Gastroesophageal sphincter (tissue), 4 donors: ENCODE measurements around the gene SMPD3. TPM values are rescaled to one million over a fixed set of nuclear protein-coding genes. Genes with fewer than 3 reads are reported as not detected.

Experiments
- ATAC-seq: fragments of 150-250 bp; one replicate; pipeline ENCODE4 v1.9.1; 2016; ENCODE audit warnings: mild to moderate bottlenecking, moderate library complexity
- H3K27ac ChIP-seq, 4 donors: fragments of 200-600 bp; sonication (generic) in 3 of 4; 1 replicate in 3 of 4; 2 replicates in 1 of 4; pipeline ENCODE4 v1.5.1; 2016 to 2019
- H3K27me3 ChIP-seq: fragments of 200-600 bp; sonication (generic); one replicate; pipeline ENCODE4 v1.5.1; 2019
- H3K36me3 ChIP-seq, 2 donors: fragments of 200-600 bp; sonication (generic); one replicate each; pipeline ENCODE4 v1.5.1; 2019; ENCODE audit warnings: control low read depth in 1 of 2
- H3K4me1 ChIP-seq, 3 donors: fragments of 200-600 bp; sonication (generic); 1 replicate in 2 of 3; 2 replicates in 1 of 3; pipeline ENCODE4 v1.5.1; 2016 to 2019; ENCODE audit warnings: control low read depth in 2 of 3
- H3K4me3 ChIP-seq, 2 donors: fragments of 200-600 bp; sonication (generic); one replicate each; pipeline ENCODE4 v1.5.1; 2019; ENCODE audit warnings: mild to moderate bottlenecking in 1 of 2, moderate library complexity in 1 of 2
- H3K9me3 ChIP-seq, 3 donors: fragments of 200-600 bp; sonication (generic); one replicate each; pipeline ENCODE4 v1.5.1; 2017 to 2019; ENCODE audit warnings: control low read depth in 2 of 3
- CTCF ChIP-seq, 4 experiments: fragments of 200-600 bp in 2 of 4; fragments of 450-650 bp in 2 of 4; sonication (generic) in 1 of 4; IDR thresholded peaks; one replicate each; pipeline ENCODE4 v1.5.1; 2017 to 2019; ENCODE audit warnings: antibody characterized with exemption in 4 of 4, mild to moderate bottlenecking in 2 of 4, moderate library complexity in 2 of 4
- EP300 ChIP-seq: sonication (generic); formaldehyde crosslinking; IDR thresholded peaks from one replicate; pipeline ENCODE4 v1.6.1; 2017; ENCODE audit warnings: antibody characterized with exemption, mild to moderate bottlenecking
- POLR2A ChIP-seq, 2 donors: fragments of 450-650 bp; IDR thresholded peaks; one replicate each; pipeline ENCODE4 v1.6.1; 2017; ENCODE audit warnings: antibody characterized with exemption in 2 of 2, mild to moderate bottlenecking in 2 of 2, moderate library complexity in 1 of 2
- POLR2AphosphoS5 ChIP-seq: sonication (generic); formaldehyde crosslinking; IDR thresholded peaks from one replicate; pipeline ENCODE4 v1.6.1; 2017; ENCODE audit warnings: antibody characterized with exemption
- WGBS, 2 donors: methylation state at CpG; one replicate each; pipeline ENCODE4 v1.1.5; 2018; ENCODE audit warnings: low coverage in 1 of 2; 5-methylcytosine and 5-hydroxymethylcytosine counted together
- total RNA-seq, 4 donors: library from RNA; depleted of rRNA; stranded (reverse); fragments of >200 nt; gene quantifications; one replicate each; pipeline ENCODE4 v1.1.0, GENCODE V29; 2016

SMPD3 gene
- total RNA-seq, 4 donors from 2014 or later = 0.08 to 0.94 (median 0.77) TPM; not detected in 1

GRCh38 chr16:68420366-68420942, 27.9 kb downstream of the SMPD3 start:
- 86 to 100% methylated on average over 1 to 4 of the region's 4 CpGs for WGBS, 2 donors
- no peak overlapping the region for H3K27ac ChIP-seq
- no peak for ATAC-seq
- no peak overlapping the region for H3K4me3 ChIP-seq
- H3K27me3 ChIP-seq = no peaks in the 10 kb centered on the region
- no peaks in the 10 kb centered on the region for H3K36me3 ChIP-seq
- H3K9me3 ChIP-seq = no peaks in the 10 kb centered on the region
- no peak for TF ChIP-seq CTCF (IDR thresholded peaks at IDR 0.05)
- TF ChIP-seq POLR2A (IDR thresholded peaks at IDR 0.05) = no peak
- TF ChIP-seq EP300 = no peak
- no peak for TF ChIP-seq POLR2AphosphoS5
- no peaks in the 10 kb centered on the region for H3K4me1 ChIP-seq

GRCh38 chr16:68417711-68418301, 30.5 kb downstream of the SMPD3 start:
- Histone ChIP-seq H3K27ac (no peak overlapping the region), H3K4me1 (no peaks in the 10 kb centered on the region), H3K4me3 (no peak overlapping the region), H3K9me3 (no peaks in the 10 kb centered on the region), H3K36me3 (no peaks in the 10 kb centered on the region), H3K27me3 (no peaks in the 10 kb centered on the region)
- TF ChIP-seq EP300 = no peak
- TF ChIP-seq CTCF (IDR thresholded peaks at IDR 0.05) = no peak
- no peak for TF ChIP-seq POLR2AphosphoS5
- no peak for TF ChIP-seq POLR2A (IDR thresholded peaks at IDR 0.05)
- ATAC-seq = no peak
- WGBS, 2 donors = 46 to 49% methylated on average over 9 to 11 of the region's 11 CpGs

- no peak for ATAC-seq
- no peak overlapping the region for H3K4me3 ChIP-seq
- H3K27ac ChIP-seq = no peak overlapping the region
- TF ChIP-seq EP300 = no peak
- no peak for TF ChIP-seq CTCF (IDR thresholded peaks at IDR 0.05)
- no peak for TF ChIP-seq POLR2A (IDR thresholded peaks at IDR 0.05)
- H3K36me3 ChIP-seq = no peaks in the 10 kb centered on the region
- no peaks in the 10 kb centered on the region for H3K4me1 ChIP-seq
- H3K9me3 ChIP-seq = no peaks in the 10 kb centered on the region
- peaks cover 12% of the 10 kb centered on the region for H3K27me3 ChIP-seq
- 70 to 83% methylated on average over 1 to 10 of the region's 15 CpGs for WGBS, 2 donors
Observed at GRCh38 chr16:68416057-68417046, 32.0 kb downstream of the SMPD3 start.

GRCh38 chr16:68414581-68414980, 33.7 kb downstream of the SMPD3 start:
- no peaks in the 10 kb centered on the region for H3K9me3 ChIP-seq
- 50% methylated on average over 2 of the region's 2 CpGs; no CpG with 5 or more reads in 1 of the 2 donors for WGBS, 2 donors
- H3K27ac ChIP-seq = no peak overlapping the region
- H3K36me3 ChIP-seq = no peaks in the 10 kb centered on the region
- peaks cover 30% of the 10 kb centered on the region for H3K27me3 ChIP-seq
- no peak overlapping the region for H3K4me3 ChIP-seq
- TF ChIP-seq POLR2AphosphoS5 = no peak
- no peak for TF ChIP-seq EP300
- TF ChIP-seq POLR2A (IDR thresholded peaks at IDR 0.05) = no peak
- no peak for TF ChIP-seq CTCF (IDR thresholded peaks at IDR 0.05)
- ATAC-seq = no peak
- no peaks in the 10 kb centered on the region for H3K4me1 ChIP-seq
